Astrocyte (in vitro differentiated cells and primary cell): ENCODE data around the gene RIPOR3. TPM values are rescaled to one million over a fixed set of nuclear protein-coding genes. Genes with fewer than 3 reads are reported as not detected.
A peak's percentile ranks its signal among the peaks of the same experiment; 100 is the strongest.

Experiments used
- DNase-seq: peaks from one replicate; pipeline ENCODE4 v3.0.0-alpha.2; 2010; ENCODE audit warnings: low read depth
- FAIRE-seq: peaks from 2 replicates; lab custom pipeline; 2011; peaks lifted over from hg19 to GRCh38; lab: Jason Lieb, UNC
- H2AFZ ChIP-seq: 2 replicates; pipeline ENCODE4 v1.6.0; 2012; ENCODE audit warnings: low read depth, low read length, inconsistent platforms
- H3K27ac ChIP-seq: 2 replicates; pipeline ENCODE4 v1.5.1; 2011; ENCODE audit warnings: low read depth, low read length, inconsistent platforms
- H3K27me3 ChIP-seq: 2 replicates; pipeline ENCODE4 v1.6.0; 2011; ENCODE audit warnings: low read length, inconsistent platforms; ENCODE audit not compliant: insufficient read depth
- H3K36me3 ChIP-seq: 2 replicates; pipeline ENCODE4 v1.5.1; 2011; ENCODE audit warnings: low read length, inconsistent platforms; ENCODE audit not compliant: insufficient read depth
- H3K4me1 ChIP-seq: 2 replicates; pipeline ENCODE4 v1.5.1; 2011; ENCODE audit warnings: low read length, inconsistent platforms; ENCODE audit not compliant: insufficient read depth
- H3K4me2 ChIP-seq: 2 replicates; pipeline ENCODE4 v1.6.0; 2012; ENCODE audit warnings: low read length, inconsistent platforms
- H3K4me3 ChIP-seq: 2 replicates; pipeline ENCODE4 v1.5.1; 2011; ENCODE audit warnings: low read depth, mild to moderate bottlenecking, low read length, inconsistent platforms; ENCODE audit not compliant: insufficient read depth
- H3K79me2 ChIP-seq: 2 replicates; pipeline ENCODE4 v1.6.0; 2012; ENCODE audit warnings: mild to moderate bottlenecking, low read length, inconsistent platforms; ENCODE audit not compliant: insufficient read depth
- H3K9ac ChIP-seq: 2 replicates; pipeline ENCODE4 v1.6.0; 2012; ENCODE audit warnings: mild to moderate bottlenecking, low read length, inconsistent platforms
- H3K9me3 ChIP-seq: 2 replicates; pipeline ENCODE4 v1.5.1; 2012; ENCODE audit warnings: low read depth, mild to moderate bottlenecking, low read length, inconsistent platforms; ENCODE audit not compliant: insufficient read depth
- H4K20me1 ChIP-seq: 2 replicates; pipeline ENCODE4 v1.6.0; 2012; ENCODE audit warnings: low read length, inconsistent platforms; ENCODE audit not compliant: insufficient read depth
- H3K27ac Mint-ChIP-seq: one replicate; pipeline ENCODE4 v1.8.0; 2021; ENCODE audit warnings: mild to moderate bottlenecking, mixed read lengths; ENCODE audit not compliant: unreplicated experiment
- H3K27me3 Mint-ChIP-seq: one replicate; pipeline ENCODE4 v1.8.0; 2021; ENCODE audit warnings: low read depth, mixed read lengths; ENCODE audit not compliant: unreplicated experiment
- H3K36me3 Mint-ChIP-seq: one replicate; pipeline ENCODE4 v1.8.0; 2021; ENCODE audit warnings: low read depth, mixed read lengths; ENCODE audit not compliant: unreplicated experiment
- H3K4me1 Mint-ChIP-seq: one replicate; pipeline ENCODE4 v1.8.0; 2021; ENCODE audit warnings: low read depth, mixed read lengths; ENCODE audit not compliant: unreplicated experiment
- H3K4me3 Mint-ChIP-seq: one replicate; pipeline ENCODE4 v1.8.0; 2021; ENCODE audit warnings: mild to moderate bottlenecking, moderate library complexity, mixed read lengths; ENCODE audit not compliant: unreplicated experiment
- H3K9me3 Mint-ChIP-seq: one replicate; pipeline ENCODE4 v1.8.0; 2021; ENCODE audit warnings: mild to moderate bottlenecking, mixed read lengths; ENCODE audit not compliant: unreplicated experiment
- EZH2 ChIP-seq: IDR thresholded peaks from 2 replicates; pipeline ENCODE4 v1.6.1; 2012; ENCODE audit warnings: mild to moderate bottlenecking, low read length, inconsistent platforms; ENCODE audit not compliant: insufficient read depth
- total RNA-seq: library from RNA; stranded (reverse); gene quantifications from 2 replicates; pipeline ENCODE4 v1.2.1, GENCODE V29; 2021
- TF ChIP-seq, protein P1 (sequence below): IDR thresholded peaks from 2 replicates; pipeline ENCODE4 v1.5.1; 2011; ENCODE audit warnings: low read depth, mild to moderate bottlenecking, inconsistent platforms, low read length, moderate library complexity; ENCODE audit not compliant: insufficient read depth

The RIPOR3 gene
- total RNA-seq, 1 donor from 2014 or later = 0.39 TPM

DNA sequence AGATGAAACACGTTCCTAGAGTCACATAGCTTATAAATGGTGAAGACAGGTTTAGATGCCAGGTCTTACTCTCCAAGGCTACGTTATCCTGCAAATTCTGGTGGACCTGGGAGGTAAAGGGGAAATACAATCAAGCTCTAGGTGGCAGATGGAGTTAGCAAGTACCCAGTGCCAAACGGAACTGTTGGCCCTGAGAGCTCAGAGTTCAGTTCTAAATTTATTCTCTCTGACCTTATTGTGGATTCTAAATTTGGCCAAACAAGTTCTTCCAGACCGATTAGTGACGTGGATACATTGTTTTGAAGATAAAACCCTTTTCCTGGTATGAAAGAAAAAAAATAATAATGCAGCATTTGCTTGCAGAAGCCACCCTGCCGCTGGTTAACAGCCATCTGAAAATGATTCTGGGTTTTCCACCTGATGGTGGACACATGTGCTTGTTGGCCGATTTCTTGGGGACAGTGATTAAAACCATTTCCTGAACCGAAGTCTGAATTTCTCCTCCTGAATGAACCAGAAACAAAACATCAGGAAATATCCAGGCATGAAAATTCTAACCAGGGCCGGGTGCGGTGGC lies 32.5 kb downstream of the RIPOR3 start:
- H4K20me1 ChIP-seq = no peaks in the 10 kb centered on the region
- TF ChIP-seq, protein P1, sequence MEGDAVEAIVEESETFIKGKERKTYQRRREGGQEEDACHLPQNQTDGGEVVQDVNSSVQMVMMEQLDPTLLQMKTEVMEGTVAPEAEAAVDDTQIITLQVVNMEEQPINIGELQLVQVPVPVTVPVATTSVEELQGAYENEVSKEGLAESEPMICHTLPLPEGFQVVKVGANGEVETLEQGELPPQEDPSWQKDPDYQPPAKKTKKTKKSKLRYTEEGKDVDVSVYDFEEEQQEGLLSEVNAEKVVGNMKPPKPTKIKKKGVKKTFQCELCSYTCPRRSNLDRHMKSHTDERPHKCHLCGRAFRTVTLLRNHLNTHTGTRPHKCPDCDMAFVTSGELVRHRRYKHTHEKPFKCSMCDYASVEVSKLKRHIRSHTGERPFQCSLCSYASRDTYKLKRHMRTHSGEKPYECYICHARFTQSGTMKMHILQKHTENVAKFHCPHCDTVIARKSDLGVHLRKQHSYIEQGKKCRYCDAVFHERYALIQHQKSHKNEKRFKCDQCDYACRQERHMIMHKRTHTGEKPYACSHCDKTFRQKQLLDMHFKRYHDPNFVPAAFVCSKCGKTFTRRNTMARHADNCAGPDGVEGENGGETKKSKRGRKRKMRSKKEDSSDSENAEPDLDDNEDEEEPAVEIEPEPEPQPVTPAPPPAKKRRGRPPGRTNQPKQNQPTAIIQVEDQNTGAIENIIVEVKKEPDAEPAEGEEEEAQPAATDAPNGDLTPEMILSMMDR = no peak
- no peak for TF ChIP-seq EZH2
- H3K27me3 ChIP-seq = no peaks in the 10 kb centered on the region
- Mint-ChIP-seq H3K27ac (no peak overlapping the region), H3K4me1 (peaks cover 7% of the 10 kb centered on the region), H3K4me3 (no peak overlapping the region), H3K27me3 (peaks cover 3% of the 10 kb centered on the region), H3K9me3 (no peaks in the 10 kb centered on the region), H3K36me3 (no peaks in the 10 kb centered on the region)
- no peaks in the 10 kb centered on the region for H3K9me3 ChIP-seq
- no peak overlapping the region for H3K27ac ChIP-seq
- no peak overlapping the region for H2AFZ ChIP-seq
- no peak for DNase-seq
- no peak for FAIRE-seq
- H3K4me2 ChIP-seq = no peak overlapping the region
- H3K4me3 ChIP-seq = no peak overlapping the region
- no peaks in the 10 kb centered on the region for H3K36me3 ChIP-seq
- no peak overlapping the region for H3K9ac ChIP-seq
- H3K79me2 ChIP-seq = no peaks in the 10 kb centered on the region
- peaks cover 16% of the 10 kb centered on the region for H3K4me1 ChIP-seq

DNA sequence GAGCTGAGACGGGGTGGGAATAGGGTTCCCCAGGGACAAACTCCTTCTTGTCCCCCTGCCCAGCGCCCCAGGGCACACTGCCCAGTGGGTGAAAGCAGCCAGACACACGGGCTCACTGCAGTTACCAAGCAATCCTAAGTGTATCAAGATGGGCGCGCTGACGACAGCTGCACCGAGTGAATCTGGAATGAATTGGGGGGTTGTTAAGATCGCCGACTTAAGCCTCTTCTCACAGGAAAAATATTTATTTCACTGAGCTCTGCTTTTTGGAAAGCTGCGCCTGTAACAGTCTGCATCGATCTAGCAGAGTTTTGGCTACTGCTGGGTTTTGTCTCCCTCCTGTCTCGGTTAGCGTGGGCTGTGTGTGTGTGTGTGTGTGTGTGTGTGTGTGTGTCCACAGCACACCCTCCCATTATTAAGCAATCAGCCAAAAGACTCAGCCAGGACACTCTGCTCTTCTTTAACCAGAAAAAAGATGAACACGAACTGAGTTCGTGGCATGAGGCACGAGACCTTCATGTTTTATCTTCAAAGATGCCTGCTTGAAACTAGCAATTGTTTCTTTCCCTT lies 35.9 kb downstream of the RIPOR3 start:
- peak overlapping the region; percentile 65 for H2AFZ ChIP-seq
- H3K36me3 ChIP-seq = no peaks in the 10 kb centered on the region
- Mint-ChIP-seq H3K27ac (no peak overlapping the region), H3K9me3 (peaks cover 2% of the 10 kb centered on the region), H3K4me1 (peaks cover 10% of the 10 kb centered on the region), H3K4me3 (no peak overlapping the region), H3K36me3 (no peaks in the 10 kb centered on the region), H3K27me3 (peaks cover 4% of the 10 kb centered on the region)
- peaks cover 13% of the 10 kb centered on the region for H3K4me1 ChIP-seq
- no peaks in the 10 kb centered on the region for H3K9me3 ChIP-seq
- H3K79me2 ChIP-seq = no peaks in the 10 kb centered on the region
- no peaks in the 10 kb centered on the region for H3K27me3 ChIP-seq
- peak overlapping the region; percentile 9 for H3K4me3 ChIP-seq
- peak overlapping the region; percentile 51 for H3K9ac ChIP-seq
- no peaks in the 10 kb centered on the region for H4K20me1 ChIP-seq
- TF ChIP-seq EZH2 = no peak
- TF ChIP-seq, protein P1 = no peak
- no peak for FAIRE-seq
- H3K4me2 ChIP-seq = peak overlapping the region; percentile 83
- peak; percentile 70 for DNase-seq
- H3K27ac ChIP-seq = no peak overlapping the region

DNA sequence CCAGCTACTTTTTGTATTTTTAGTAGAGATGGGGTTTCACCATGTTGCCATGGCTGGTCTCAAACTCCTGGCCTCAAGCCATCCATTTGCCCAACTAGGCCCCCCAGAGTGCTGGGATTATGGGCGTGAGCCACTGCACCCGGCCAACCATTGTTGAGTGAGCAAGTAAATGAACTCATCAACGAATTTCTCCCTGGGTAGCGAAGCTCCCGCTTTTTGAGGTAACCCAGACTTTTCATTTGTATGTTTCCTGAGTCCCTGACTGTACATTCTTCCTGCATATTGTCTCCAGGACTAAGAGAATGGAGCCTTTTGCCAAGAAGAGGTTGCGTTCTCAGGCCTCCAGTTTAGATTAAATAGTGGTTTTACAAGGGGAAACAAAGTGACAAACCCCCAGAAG lies 36.4 kb downstream of the RIPOR3 start:
- Histone ChIP-seq H2AFZ (peak overlapping the region; percentile 65), H3K4me3 (no peak overlapping the region), H3K4me2 (peak overlapping the region; percentile 83), H3K9me3 (no peaks in the 10 kb centered on the region), H3K4me1 (peaks cover 13% of the 10 kb centered on the region), H3K27me3 (no peaks in the 10 kb centered on the region), H3K79me2 (no peaks in the 10 kb centered on the region), H3K9ac (peak overlapping the region; percentile 51), H3K27ac (no peak overlapping the region), H4K20me1 (no peaks in the 10 kb centered on the region), H3K36me3 (no peaks in the 10 kb centered on the region)
- no peak for TF ChIP-seq EZH2
- TF ChIP-seq, protein P1 = no peak
- Mint-ChIP-seq H3K4me1 (peaks cover 10% of the 10 kb centered on the region), H3K4me3 (no peak overlapping the region), H3K27ac (no peak overlapping the region), H3K27me3 (peaks cover 4% of the 10 kb centered on the region), H3K36me3 (no peaks in the 10 kb centered on the region), H3K9me3 (peaks cover 2% of the 10 kb centered on the region)
- FAIRE-seq = no peak
- DNase-seq = no peak
